GM12875 (cell line): Measurements from ENCODE around the gene TRUB2.
A peak's percentile ranks its signal among the peaks of the same experiment; 100 is the strongest.

ENCODE experiments used
- H3K4me3 ChIP-seq: one replicate; pipeline ENCODE4 v1.5.1; 2011; ENCODE audit warnings: low read depth, low read length, control low read depth
- TF ChIP-seq, protein P1 (sequence below): IDR thresholded peaks from 2 replicates; pipeline ENCODE4 v1.5.1; 2011; ENCODE audit warnings: low read depth, mild to moderate bottlenecking, control low read depth, inconsistent platforms, low read length, moderate library complexity, borderline replicate concordance; ENCODE audit not compliant: insufficient read depth

The TRUB2 gene

GRCh38 chr9:128276574-128277270, 45.5 kb downstream of the TRUB2 start:
- peak overlapping the region; percentile 71 for H3K4me3 ChIP-seq
- TF ChIP-seq, protein P1, sequence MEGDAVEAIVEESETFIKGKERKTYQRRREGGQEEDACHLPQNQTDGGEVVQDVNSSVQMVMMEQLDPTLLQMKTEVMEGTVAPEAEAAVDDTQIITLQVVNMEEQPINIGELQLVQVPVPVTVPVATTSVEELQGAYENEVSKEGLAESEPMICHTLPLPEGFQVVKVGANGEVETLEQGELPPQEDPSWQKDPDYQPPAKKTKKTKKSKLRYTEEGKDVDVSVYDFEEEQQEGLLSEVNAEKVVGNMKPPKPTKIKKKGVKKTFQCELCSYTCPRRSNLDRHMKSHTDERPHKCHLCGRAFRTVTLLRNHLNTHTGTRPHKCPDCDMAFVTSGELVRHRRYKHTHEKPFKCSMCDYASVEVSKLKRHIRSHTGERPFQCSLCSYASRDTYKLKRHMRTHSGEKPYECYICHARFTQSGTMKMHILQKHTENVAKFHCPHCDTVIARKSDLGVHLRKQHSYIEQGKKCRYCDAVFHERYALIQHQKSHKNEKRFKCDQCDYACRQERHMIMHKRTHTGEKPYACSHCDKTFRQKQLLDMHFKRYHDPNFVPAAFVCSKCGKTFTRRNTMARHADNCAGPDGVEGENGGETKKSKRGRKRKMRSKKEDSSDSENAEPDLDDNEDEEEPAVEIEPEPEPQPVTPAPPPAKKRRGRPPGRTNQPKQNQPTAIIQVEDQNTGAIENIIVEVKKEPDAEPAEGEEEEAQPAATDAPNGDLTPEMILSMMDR, result no peak

GRCh38 chr9:128276008-128276573, 46.2 kb downstream of the TRUB2 start, which contains the start of gene SWI5:
SWI5 (plus strand) TSS chr9:128276276.
- TF ChIP-seq, protein P1, result no peak
- H3K4me3 ChIP-seq, result peak within 1 kb of the TSS; percentile 92

- TF ChIP-seq, protein P1, result no peak
- H3K4me3 ChIP-seq, result peak within 1 kb of the TSS; percentile 92
Measured at GRCh38 chr9:128275198-128276007, 46.8 kb downstream of the TRUB2 start, which contains the start of gene GOLGA2. GOLGA2 (minus strand) TSS chr9:128276007; CDS start chr9:128275976, 31 bp downstream.

DNA sequence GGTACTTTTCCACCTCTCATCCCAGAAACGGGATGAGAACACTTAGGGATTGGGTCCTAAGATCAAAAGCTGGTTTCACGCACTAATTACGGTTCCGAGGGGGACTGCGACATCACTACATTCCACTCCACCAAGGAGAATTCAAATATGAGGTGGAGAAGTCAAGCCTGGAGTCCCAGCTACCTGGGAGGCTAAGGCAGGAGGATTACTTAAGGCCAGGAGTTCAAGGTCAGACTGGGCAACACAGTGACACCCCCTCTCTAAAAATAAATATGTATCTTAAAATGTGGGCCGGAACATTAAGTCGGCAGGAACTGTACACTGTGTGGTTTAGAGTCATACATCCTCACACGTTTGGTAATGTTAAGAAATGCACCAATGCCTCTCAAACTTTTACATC, 48.0 kb downstream of the TRUB2 start:
- H3K4me3 ChIP-seq, result no peak overlapping the region
- TF ChIP-seq, protein P1, result no peak

DNA sequence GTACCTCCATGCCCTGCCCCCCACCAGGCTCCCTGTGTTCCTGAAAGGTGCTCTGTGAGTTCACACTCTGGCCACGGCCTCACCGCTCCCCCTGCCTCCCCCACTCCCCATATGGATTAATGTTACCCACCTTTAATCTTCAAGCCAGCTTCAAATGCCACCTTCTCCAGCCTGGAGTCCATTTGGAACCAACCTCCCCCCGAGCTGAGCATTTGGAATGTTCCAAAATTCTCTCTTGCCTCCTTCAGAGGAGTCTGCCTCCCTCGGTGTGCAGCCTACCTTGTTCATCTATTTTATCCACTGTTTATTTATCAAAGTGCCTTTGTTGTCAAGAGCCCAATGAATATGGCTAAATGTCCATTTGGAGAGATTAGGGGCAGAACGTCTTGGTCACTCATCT, 50.7 kb downstream of the TRUB2 start:
- TF ChIP-seq, protein P1, result no peak
- H3K4me3 ChIP-seq, result no peak overlapping the region

GRCh38 chr9:128271112-128271511, 51.1 kb downstream of the TRUB2 start:
- H3K4me3 ChIP-seq, result no peak overlapping the region
- TF ChIP-seq, protein P1, result no peak
